SH-SY5Y (cell line): Measurements from ENCODE around the gene MKI67.

ENCODE experiments used
- GATA2 ChIP-seq: IDR thresholded peaks from 2 replicates; pipeline ENCODE4 v1.6.1; 2011; ENCODE audit warnings: mild to moderate bottlenecking, low read depth, low read length
- GATA3 ChIP-seq: IDR thresholded peaks from 2 replicates; pipeline ENCODE4 v1.6.1; 2011; ENCODE audit warnings: low read depth, mild to moderate bottlenecking, low read length, moderate library complexity

DNA sequence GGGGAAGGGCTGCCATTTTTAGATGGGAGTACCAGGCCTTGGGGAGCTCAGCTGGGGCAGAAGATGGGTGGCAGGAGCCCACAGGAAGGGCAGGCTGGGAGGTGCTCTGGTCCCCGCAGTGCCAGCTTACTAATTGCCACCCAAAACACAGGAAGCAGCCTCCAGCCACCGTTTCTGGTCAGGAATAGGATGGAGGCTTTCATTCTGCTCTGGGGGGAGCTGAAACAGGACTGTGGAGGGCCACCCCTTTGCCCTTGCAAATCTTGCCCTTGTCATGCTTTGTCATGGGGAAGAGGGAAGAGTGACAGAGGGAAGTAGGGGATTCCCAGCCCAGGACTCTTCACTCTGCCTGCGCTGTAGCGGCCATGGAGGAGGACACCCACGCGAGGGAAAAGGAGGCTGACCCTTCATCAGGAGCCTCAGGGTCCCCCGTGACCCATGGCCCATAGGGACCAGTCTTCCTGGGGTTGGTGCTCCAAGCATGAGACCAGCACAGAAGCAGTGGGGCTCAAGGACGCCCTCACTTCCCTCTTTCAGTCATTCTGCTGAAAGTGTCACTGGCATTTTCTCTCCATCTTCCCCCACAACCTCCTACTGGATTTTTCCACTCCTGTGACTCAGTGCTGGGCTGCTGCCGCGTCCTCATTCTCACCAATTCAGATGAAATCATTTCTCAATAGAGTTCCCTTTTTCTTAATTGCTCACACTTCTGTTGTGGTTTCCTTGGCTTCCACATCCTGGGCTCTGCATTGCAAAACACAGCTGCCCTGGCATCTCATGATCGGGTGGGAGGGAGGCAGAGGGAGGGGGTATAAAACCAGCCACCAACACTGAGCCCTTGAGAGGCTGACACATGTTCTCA, 61.9 kb downstream of the MKI67 start:
- TF ChIP-seq GATA2 (no peak), GATA3 (no peak)
